SK-N-SH (cell line): Measurements from ENCODE around the gene TGFBR3. TPM values are rescaled to one million over a fixed set of nuclear protein-coding genes. Genes with fewer than 3 reads are reported as not detected.

Source experiments
- CTCF ChIA-PET: fragments of 300-600, 350-600 bp; formaldehyde crosslinking; extraction: SDS; loops from one replicate; lab custom pipeline; 2021; lab: Yijun Ruan, JAX
- POLR2A ChIA-PET: fragments of 350-600 bp; sonication (Branson Sonifier 250); formaldehyde crosslinking; extraction: SDS; loops from one replicate; lab custom pipeline; 2020; ENCODE audit warnings: antibody characterized with exemption, inconsistent platforms; lab: Yijun Ruan, JAX
- DNase-seq: peaks from one replicate; pipeline ENCODE4 v3.0.0; 2012
- H2AFZ ChIP-seq: fragments of 200-600 bp; sonication (generic); 2 replicates; pipeline ENCODE4 v1.8.1; 2016; ENCODE audit warnings: antibody characterized with exemption, mild to moderate bottlenecking, low read depth
- H3F3A ChIP-seq: fragments of 200-600 bp; sonication (generic); replicated peaks from 2 replicates; pipeline ENCODE3; 2016; ENCODE audit warnings: antibody characterized with exemption, mild to moderate bottlenecking; ENCODE audit not compliant: insufficient read depth
- H3K27ac ChIP-seq, 2 experiments: fragments of 200-500 bp in 1 of 2; fragments of 200-600 bp in 1 of 2; sonication (Bioruptor generic) in 1 of 2; sonication (generic), shearing (Covaris generic) in 1 of 2; 2 replicates each; pipeline versions ENCODE4 v1.5.1 to v1.6.1; 2014 to 2016; ENCODE audit warnings: low read depth in 2 of 2, inconsistent platforms in 1 of 2, low read length in 1 of 2, mild to moderate bottlenecking in 1 of 2, mixed read lengths in 1 of 2
- H3K27me3 ChIP-seq: fragments of 200-600 bp; sonication (generic), shearing (Covaris generic); 2 replicates; pipeline ENCODE4 v1.6.1; 2016; ENCODE audit warnings: mixed run types; ENCODE audit not compliant: insufficient read depth
- H3K36me3 ChIP-seq, 2 experiments: fragments of 200-500 bp in 1 of 2; fragments of 200-600 bp in 1 of 2; sonication (Bioruptor generic) in 1 of 2; sonication (generic) in 1 of 2; replicated peaks in 1 of 2; 2 replicates each; pipeline versions ENCODE3 to v1.5.1; 2014 to 2016; ENCODE audit warnings: low read length in 1 of 2, mild to moderate bottlenecking in 1 of 2; ENCODE audit not compliant: insufficient read depth in 2 of 2, control insufficient read depth in 1 of 2
- H3K4me1 ChIP-seq, 2 experiments: fragments of 200-500 bp in 1 of 2; fragments of 200-600 bp in 1 of 2; sonication (Bioruptor generic) in 1 of 2; sonication (generic), shearing (Covaris generic) in 1 of 2; 2 replicates each; pipeline versions ENCODE4 v1.5.1 to v1.6.1; 2014 to 2016; ENCODE audit warnings: low read depth in 1 of 2, low read length in 1 of 2, mixed run types in 1 of 2; ENCODE audit not compliant: insufficient read depth in 2 of 2, control insufficient read depth in 1 of 2
- H3K4me2 ChIP-seq: fragments of 200-600 bp; sonication (generic), shearing (Covaris generic); 2 replicates; pipeline ENCODE4 v1.6.1; 2017; ENCODE audit warnings: mixed run types
- H3K4me3 ChIP-seq, 2 experiments: fragments of 200-500 bp in 1 of 2; fragments of 200-600 bp in 1 of 2; sonication (Bioruptor generic) in 1 of 2; sonication (generic), shearing (Covaris generic) in 1 of 2; 2 replicates each; pipeline versions ENCODE4 v1.5.1 to v1.8.1; 2014 to 2016; ENCODE audit warnings: low read depth in 2 of 2, inconsistent platforms in 1 of 2, low read length in 1 of 2, mild to moderate bottlenecking in 1 of 2, mixed read lengths in 1 of 2, moderate library complexity in 1 of 2
- H3K79me2 ChIP-seq: fragments of 200-600 bp; sonication (generic); 2 replicates; pipeline ENCODE4 v1.8.1; 2017; ENCODE audit warnings: mild to moderate bottlenecking; ENCODE audit not compliant: insufficient read depth
- H3K9ac ChIP-seq: fragments of 200-600 bp; sonication (generic); 2 replicates; pipeline ENCODE4 v1.6.1; 2017; ENCODE audit warnings: mixed run types
- H3K9me2 ChIP-seq: fragments of 200-600 bp; sonication (generic); 2 replicates; pipeline ENCODE4 v1.6.1; 2017; ENCODE audit warnings: mixed run types
- H3K9me3 ChIP-seq: fragments of 200-600 bp; sonication (generic); 2 replicates; pipeline ENCODE4 v1.6.1; 2017; ENCODE audit warnings: mixed run types, mild to moderate bottlenecking, moderate library complexity
- H4K20me1 ChIP-seq: fragments of 200-600 bp; sonication (generic); 2 replicates; pipeline ENCODE4 v1.6.1; 2017; ENCODE audit warnings: mild to moderate bottlenecking, mixed run types; ENCODE audit not compliant: insufficient read depth
- CHD2 ChIP-seq: fragments of 150-350 bp; IDR thresholded peaks from 2 replicates; pipeline ENCODE4 v1.6.1; 2018; ENCODE audit warnings: low read length; ENCODE audit not compliant: partially characterized antibody
- EP300 ChIP-seq, 2 experiments: IDR thresholded peaks; 2 replicates each; pipeline versions ENCODE4 v1.4.0 to v1.6.1; 2012; ENCODE audit warnings: borderline replicate concordance in 1 of 2, low read depth in 1 of 2, low read length in 1 of 2
- EZH2phosphoT487 ChIP-seq: fragments of 200-600 bp; sonication (generic); IDR thresholded peaks from 2 replicates; pipeline ENCODE4 v1.6.1; 2017; ENCODE audit warnings: low read depth, mixed run types, mild to moderate bottlenecking, antibody characterized with exemption, moderate library complexity, borderline replicate concordance
- FOSL2 ChIP-seq: IDR thresholded peaks from 2 replicates; pipeline ENCODE4 v1.4.0; 2012; ENCODE audit warnings: low read depth, mild to moderate bottlenecking, moderate library complexity, borderline replicate concordance
- GABPA ChIP-seq: IDR thresholded peaks from 2 replicates; pipeline ENCODE4 v1.4.0; 2012; ENCODE audit warnings: low read depth, mild to moderate bottlenecking
- IRF3 ChIP-seq: fragments of 150-350 bp; IDR thresholded peaks from 2 replicates; pipeline ENCODE4 v1.6.1; 2016; ENCODE audit warnings: mild to moderate bottlenecking, low read depth, low read length
- NRF1 ChIP-seq: IDR thresholded peaks from 2 replicates; pipeline ENCODE4 v1.6.1; 2012; ENCODE audit warnings: low read depth, mild to moderate bottlenecking, low read length
- PBX3 ChIP-seq: IDR thresholded peaks from 2 replicates; pipeline ENCODE4; 2012
- POLR2AphosphoS5 ChIP-seq: IDR thresholded peaks from 2 replicates; pipeline ENCODE4 v1.6.1; 2012; ENCODE audit warnings: low read depth, low read length
- RAD21 ChIP-seq: IDR thresholded peaks from 2 replicates; pipeline ENCODE4 v1.6.1; 2012; ENCODE audit warnings: mild to moderate bottlenecking, low read length
- RFX5 ChIP-seq: IDR thresholded peaks from 2 replicates; pipeline ENCODE4 v1.6.1; 2012; ENCODE audit warnings: mild to moderate bottlenecking, improper control_type of control experiment, low read length
- RXRA ChIP-seq: IDR thresholded peaks from 2 replicates; pipeline ENCODE4 v1.4.0; 2012; ENCODE audit warnings: low read depth, mild to moderate bottlenecking, borderline replicate concordance
- SIN3A ChIP-seq: IDR thresholded peaks from 2 replicates; pipeline ENCODE4 v1.6.1; 2012; ENCODE audit warnings: low read depth, mild to moderate bottlenecking, low read length, moderate library complexity, borderline replicate concordance
- TCF12 ChIP-seq: IDR thresholded peaks from 2 replicates; pipeline ENCODE4 v1.4.0; 2012
- USF2 ChIP-seq: fragments of 150-350 bp; IDR thresholded peaks from 2 replicates; pipeline ENCODE4 v1.6.1; 2017; ENCODE audit warnings: antibody characterized with exemption, low read length, low read depth, borderline replicate concordance
- ZBTB33 ChIP-seq: IDR thresholded peaks from 2 replicates; pipeline ENCODE4 v1.4.0; 2012; ENCODE audit warnings: low read depth, borderline replicate concordance
- WGBS: methylation state at CpG from one replicate; pipeline ENCODE4 v1.1.6; 2017; ENCODE audit warnings: low lambda C conversion rate; 5-methylcytosine and 5-hydroxymethylcytosine counted together
- polyA plus RNA-seq, 3 experiments: library from polyadenylated mRNA; depleted of rRNA; stranded (reverse); fragments of >200 nt; gene quantifications; 2 replicates each; pipeline ENCODE4 v1.2.3, GENCODE V29; 2012

The TGFBR3 gene
- polyA plus RNA-seq, 1 of the 3 experiments (the other 2 are of a cell fraction), result 0.07 TPM

GRCh38 chr1:91919962-91920361, 34.0 kb upstream of the TGFBR3 start:
- no peak overlapping the region for H3K9ac ChIP-seq
- no peak overlapping the region for H3K4me3 ChIP-seq
- no peaks in the 10 kb centered on the region for H3K79me2 ChIP-seq
- H4K20me1 ChIP-seq, result no peaks in the 10 kb centered on the region
- H3K4me2 ChIP-seq, result no peak overlapping the region
- no peak for DNase-seq
- H3F3A ChIP-seq, result no peaks in the 10 kb centered on the region
- H2AFZ ChIP-seq, result no peak overlapping the region
- no peak overlapping the region for H3K27ac ChIP-seq
- TF ChIP-seq EZH2phosphoT487 (no peak), PBX3 (no peak), CHD2 (no peak), TCF12 (no peak), IRF3 (no peak), RFX5 (no peak), RAD21 (no peak), GABPA (no peak)
- TF ChIP-seq, all 33 proteins: peak for 0
- no peaks in the 10 kb centered on the region for H3K9me3 ChIP-seq
- POLR2A ChIA-PET, result no interaction called here
- peaks cover 6% of the 10 kb centered on the region; the same call in 1 of the 2 replicates for H3K27me3 ChIP-seq
- WGBS, result 27% methylated on average over 7 of the region's 8 CpGs
- H3K36me3 ChIP-seq, result no peaks in the 10 kb centered on the region
- CTCF ChIA-PET, result no interaction called here
- H3K4me1 ChIP-seq, result no peaks in the 10 kb centered on the region
- no peaks in the 10 kb centered on the region for H3K9me2 ChIP-seq

- Histone ChIP-seq H3K27ac (no peak overlapping the region), H2AFZ (no peak overlapping the region), H3K36me3 (no peaks in the 10 kb centered on the region), H3K4me3 (no peak overlapping the region), H3K9ac (no peak overlapping the region), H3K4me2 (no peak overlapping the region), H3F3A (peaks cover 5% of the 10 kb centered on the region), H3K9me2 (no peaks in the 10 kb centered on the region), H3K27me3 (peaks cover 11% of the 10 kb centered on the region; the same call in 1 of the 2 replicates), H3K9me3 (no peaks in the 10 kb centered on the region), H3K4me1 (no peaks in the 10 kb centered on the region), H4K20me1 (no peaks in the 10 kb centered on the region), H3K79me2 (no peaks in the 10 kb centered on the region)
- ChIA-PET CTCF (interaction anchor here (0.6 to 1.9 kb wide), 2 partner anchors 11 to 1768 kb away, joined by 3 to 8 read pairs; no protein-coding TSS in a partner anchor), POLR2A (no interaction called here)
- DNase-seq, result no peak
- 21% methylated on average over 5 of the region's 5 CpGs for WGBS
- TF ChIP-seq EZH2phosphoT487, result no peak
- TF ChIP-seq CHD2, result no peak
- no peak for TF ChIP-seq GABPA
- TF ChIP-seq POLR2AphosphoS5, result no peak
- TF ChIP-seq IRF3, result no peak
- no peak for TF ChIP-seq USF2
- no peak for TF ChIP-seq RAD21
- TF ChIP-seq NRF1, result no peak
- no peak for TF ChIP-seq RXRA
- no peak for TF ChIP-seq EP300 (IDR thresholded peaks at IDR 0.05; ENCODE audit: borderline replicate concordance in 1 of 2, low read depth in 1 of 2, low read length in 1 of 2)
- no peak for TF ChIP-seq FOSL2
- no peak for TF ChIP-seq SIN3A
- no peak for TF ChIP-seq PBX3
- TF ChIP-seq ZBTB33, result no peak
These were observed 31.0 kb upstream of the TGFBR3 start for GRCh38 chr1:91916811-91917460.
